ENCODE measurements around the gene FBXL7. TPM values are rescaled to one million over a fixed set of nuclear protein-coding genes. Genes with fewer than 3 reads are reported as not detected.

FBXL7 gene
- total and polyA plus RNA-seq, 2 experiments from 2014 or later: 4.5 to 15.2 TPM

GRCh38 chr5:15555176-15555575 is 55.2 kb downstream of the FBXL7 start:
- no peak for DNase-seq (ENCODE audit: low spot score)
- H3K4me1 Mint-ChIP-seq: peaks cover 56% of the 10 kb centered on the region
- ATAC-seq: peak; percentile 12; the same call in 2 of the 3 replicates
- peaks cover 6% of the 10 kb centered on the region for H3F3A ChIP-seq (replicated peaks; ENCODE audit: low read depth)
- H4K20me1 ChIP-seq (replicated peaks; ENCODE audit: insufficient read depth): no peaks in the 10 kb centered on the region
- no peaks in the 10 kb centered on the region; the same call in 1 of the 2 replicates for H3K36me3 ChIP-seq (ENCODE audit: insufficient read depth)
- peaks cover 32% of the 10 kb centered on the region for H3K79me2 ChIP-seq (replicated peaks; ENCODE audit: insufficient read depth)
- H3K4me2 ChIP-seq: peak overlapping the region; percentile 5
- H3K27me3 Mint-ChIP-seq (ENCODE audit: insufficient read depth, low read depth, poor library complexity): peaks cover 9% of the 10 kb centered on the region
- peaks cover 9% of the 10 kb centered on the region; the same call in 1 of the 2 replicates for H3K9me2 ChIP-seq (ENCODE audit: insufficient read depth)
- H3K9me3 Mint-ChIP-seq: peaks cover 34% of the 10 kb centered on the region
- no peaks in the 10 kb centered on the region for H3K27me3 ChIP-seq (ENCODE audit: insufficient read depth)
- peaks cover 38% of the 10 kb centered on the region for H3K36me3 Mint-ChIP-seq (ENCODE audit: low read depth)
- H3K27ac Mint-ChIP-seq: peak overlapping the region; percentile 95
- H3K27ac ChIP-seq (ENCODE audit: low read depth): peak overlapping the region; percentile 17
- peaks cover 36% of the 10 kb centered on the region for H3K4me1 ChIP-seq (ENCODE audit: insufficient read depth)
- H2AFZ ChIP-seq: no peak overlapping the region
- TF ChIP-seq NANOG (IDR thresholded peaks at IDR 0.05; ENCODE audit: borderline replicate concordance): no peak
- TF ChIP-seq EZH2phosphoT487 (IDR thresholded peaks at IDR 0.05; ENCODE audit: unreplicated experiment): no peak
- no peak for TF ChIP-seq REST (IDR thresholded peaks at IDR 0.05; ENCODE audit: unreplicated experiment)
- no peak for TF ChIP-seq ZNF331 (CRISPR knock-in tag; IDR thresholded peaks at IDR 0.05; ENCODE audit: low read depth)
- TF ChIP-seq STAT1 (IDR thresholded peaks at IDR 0.05; ENCODE audit: unreplicated experiment): no peak
- no peak for TF ChIP-seq EZH2 (IDR thresholded peaks at IDR 0.05; ENCODE audit: low read depth, unreplicated experiment)
- no peak for TF ChIP-seq ZNF114 (CRISPR knock-in tag; IDR thresholded peaks at IDR 0.05)
- no peak for TF ChIP-seq CREB1 (CRISPR knock-in tag; IDR thresholded peaks at IDR 0.05; ENCODE audit: low read depth)
- TF ChIP-seq JUNB (IDR thresholded peaks at IDR 0.05; ENCODE audit: unreplicated experiment): no peak
- TF ChIP-seq, protein P1, sequence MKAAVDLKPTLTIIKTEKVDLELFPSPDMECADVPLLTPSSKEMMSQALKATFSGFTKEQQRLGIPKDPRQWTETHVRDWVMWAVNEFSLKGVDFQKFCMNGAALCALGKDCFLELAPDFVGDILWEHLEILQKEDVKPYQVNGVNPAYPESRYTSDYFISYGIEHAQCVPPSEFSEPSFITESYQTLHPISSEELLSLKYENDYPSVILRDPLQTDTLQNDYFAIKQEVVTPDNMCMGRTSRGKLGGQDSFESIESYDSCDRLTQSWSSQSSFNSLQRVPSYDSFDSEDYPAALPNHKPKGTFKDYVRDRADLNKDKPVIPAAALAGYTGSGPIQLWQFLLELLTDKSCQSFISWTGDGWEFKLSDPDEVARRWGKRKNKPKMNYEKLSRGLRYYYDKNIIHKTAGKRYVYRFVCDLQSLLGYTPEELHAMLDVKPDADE (IDR thresholded peaks at IDR 0.05): no peak
- no peak for TF ChIP-seq ZNF462 (CRISPR knock-in tag; IDR thresholded peaks at IDR 0.05)
- TF ChIP-seq, protein P2, sequence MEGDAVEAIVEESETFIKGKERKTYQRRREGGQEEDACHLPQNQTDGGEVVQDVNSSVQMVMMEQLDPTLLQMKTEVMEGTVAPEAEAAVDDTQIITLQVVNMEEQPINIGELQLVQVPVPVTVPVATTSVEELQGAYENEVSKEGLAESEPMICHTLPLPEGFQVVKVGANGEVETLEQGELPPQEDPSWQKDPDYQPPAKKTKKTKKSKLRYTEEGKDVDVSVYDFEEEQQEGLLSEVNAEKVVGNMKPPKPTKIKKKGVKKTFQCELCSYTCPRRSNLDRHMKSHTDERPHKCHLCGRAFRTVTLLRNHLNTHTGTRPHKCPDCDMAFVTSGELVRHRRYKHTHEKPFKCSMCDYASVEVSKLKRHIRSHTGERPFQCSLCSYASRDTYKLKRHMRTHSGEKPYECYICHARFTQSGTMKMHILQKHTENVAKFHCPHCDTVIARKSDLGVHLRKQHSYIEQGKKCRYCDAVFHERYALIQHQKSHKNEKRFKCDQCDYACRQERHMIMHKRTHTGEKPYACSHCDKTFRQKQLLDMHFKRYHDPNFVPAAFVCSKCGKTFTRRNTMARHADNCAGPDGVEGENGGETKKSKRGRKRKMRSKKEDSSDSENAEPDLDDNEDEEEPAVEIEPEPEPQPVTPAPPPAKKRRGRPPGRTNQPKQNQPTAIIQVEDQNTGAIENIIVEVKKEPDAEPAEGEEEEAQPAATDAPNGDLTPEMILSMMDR (conservative IDR thresholded peaks at IDR 0.05; ENCODE audit: low read depth in 2 of 2): no peak
- no peak for TF ChIP-seq POLR2AphosphoS5 (IDR thresholded peaks at IDR 0.05; ENCODE audit: low read depth)
- peak overlapping the region; percentile 20; the same call in 1 of the 3 replicates for H3K4me3 Mint-ChIP-seq
- H3K4me3 ChIP-seq: no peak overlapping the region
